IgD-negative memory B cell (primary cell): Measurements from ENCODE around the gene TIE1. TPM values are rescaled to one million over a fixed set of nuclear protein-coding genes. Genes with fewer than 3 reads are reported as not detected.

Experiments
- H3K27ac Mint-ChIP-seq, 3 donors: one replicate each; pipeline ENCODE4 v1.8.0; 2020 to 2022; ENCODE audit warnings: mild to moderate bottlenecking in 3 of 3, mixed read lengths in 3 of 3, moderate library complexity in 1 of 3
- H3K27me3 Mint-ChIP-seq: one replicate; pipeline ENCODE4 v1.8.0; 2021; ENCODE audit warnings: mixed read lengths
- H3K36me3 Mint-ChIP-seq: one replicate; pipeline ENCODE4 v1.8.0; 2020; ENCODE audit warnings: mild to moderate bottlenecking, mixed read lengths
- H3K4me1 Mint-ChIP-seq, 3 donors: one replicate each; pipeline ENCODE4 v1.8.0; 2020 to 2022; ENCODE audit warnings: mixed read lengths in 3 of 3, mild to moderate bottlenecking in 1 of 3
- H3K4me3 Mint-ChIP-seq, 4 donors: one replicate each; pipeline ENCODE4 v1.8.0; 2020 to 2022; ENCODE audit warnings: mild to moderate bottlenecking in 4 of 4, mixed read lengths in 4 of 4, moderate library complexity in 3 of 4
- H3K9me3 Mint-ChIP-seq, 3 donors: one replicate each; pipeline ENCODE4 v1.8.0; 2020 to 2021; ENCODE audit warnings: mixed read lengths in 3 of 3, mild to moderate bottlenecking in 1 of 3
- polyA plus RNA-seq: library from polyadenylated mRNA; unstranded; fragments of 300-500 nt; fragmentation: Illumina TruSeq; gene quantifications from one replicate; pipeline ENCODE4 v1.2.3, GENCODE V29; 2021

Gene TIE1
- polyA plus RNA-seq, 1 donor from 2014 or later, result not detected

GRCh38 chr1:43294761-43295160 is 6.0 kb upstream of the TIE1 start:
- no peaks in the 10 kb centered on the region for H3K9me3 Mint-ChIP-seq
- H3K4me1 Mint-ChIP-seq, result peaks cover 0 to 2% (median 0%) of the 10 kb centered on the region in 3 donors
- peaks cover 4% of the 10 kb centered on the region for H3K27me3 Mint-ChIP-seq
- H3K4me3 Mint-ChIP-seq, result no peak overlapping the region
- no peaks in the 10 kb centered on the region for H3K36me3 Mint-ChIP-seq
- H3K27ac Mint-ChIP-seq, result no peak overlapping the region

DNA sequence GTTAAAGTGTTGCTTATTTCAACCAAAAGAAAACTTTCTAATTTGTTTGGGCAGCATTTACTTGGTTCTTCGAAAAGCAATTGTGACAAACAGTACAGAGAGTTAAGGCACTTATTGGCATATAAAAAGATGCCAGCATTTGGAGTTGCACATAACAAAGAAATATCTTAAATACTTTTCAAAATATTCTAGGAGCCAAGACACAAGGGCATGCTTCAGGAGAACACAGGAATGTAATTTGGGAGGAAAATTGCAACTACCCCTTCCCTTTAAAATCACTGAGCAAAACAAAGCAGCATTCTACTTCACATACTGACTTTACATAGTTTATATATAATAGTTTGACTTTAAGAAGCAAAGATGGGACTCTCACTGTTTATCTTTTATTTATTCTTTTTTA is 4.6 kb upstream of the TIE1 start:
- peaks cover 0 to 2% (median 0%) of the 10 kb centered on the region in 3 donors for H3K4me1 Mint-ChIP-seq

DNA sequence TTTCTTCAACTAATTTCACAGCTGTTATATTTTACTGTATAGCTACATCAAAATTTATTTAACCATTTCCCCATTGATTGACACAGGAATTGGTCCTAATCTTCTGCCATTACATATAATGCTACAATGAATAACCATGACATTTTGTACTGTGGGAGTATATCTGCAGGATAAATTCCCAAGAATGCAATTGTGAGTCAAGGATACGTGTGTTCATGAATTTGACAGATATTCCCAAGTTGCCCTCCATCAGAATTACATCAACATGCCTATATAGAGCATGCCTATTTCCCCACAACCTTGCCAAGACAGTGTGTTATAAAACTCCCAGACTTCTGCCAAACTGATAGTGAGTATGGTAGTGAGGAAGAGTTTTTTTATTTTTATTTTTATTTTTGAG is 2.7 kb upstream of the TIE1 start:
- no peaks in the 10 kb centered on the region for H3K9me3 Mint-ChIP-seq
- H3K4me1 Mint-ChIP-seq, result peaks cover 0 to 2% (median 0%) of the 10 kb centered on the region in 3 donors
- H3K27ac Mint-ChIP-seq, result no peak overlapping the region
- no peak overlapping the region for H3K4me3 Mint-ChIP-seq
- H3K27me3 Mint-ChIP-seq, result peaks cover 6% of the 10 kb centered on the region
- H3K36me3 Mint-ChIP-seq, result no peaks in the 10 kb centered on the region

More for the DNA sequence above, 4.6 kb upstream of the TIE1 start:
- no peaks in the 10 kb centered on the region for H3K36me3 Mint-ChIP-seq
- H3K9me3 Mint-ChIP-seq, result no peaks in the 10 kb centered on the region
- H3K27ac Mint-ChIP-seq, result no peak overlapping the region
- peaks cover 4% of the 10 kb centered on the region for H3K27me3 Mint-ChIP-seq
- H3K4me3 Mint-ChIP-seq, result no peak overlapping the region

GRCh38 chr1:43299101-43299500 is 1.7 kb upstream of the TIE1 start:
- no peak overlapping the region for H3K27ac Mint-ChIP-seq
- H3K27me3 Mint-ChIP-seq, result peaks cover 6% of the 10 kb centered on the region

GRCh38 chr1:43302201-43302600 is 1.4 kb downstream of the TIE1 start:
- Mint-ChIP-seq H3K4me3 (no peak overlapping the region), H3K27ac (no peak overlapping the region), H3K4me1 (peaks cover 0 to 2% (median 0%) of the 10 kb centered on the region in 3 donors), H3K36me3 (no peaks in the 10 kb centered on the region), H3K27me3 (peaks cover 19% of the 10 kb centered on the region), H3K9me3 (no peaks in the 10 kb centered on the region)

More at GRCh38 chr1:43299101-43299500, 1.7 kb upstream of the TIE1 start:
- peaks cover 0 to 2% (median 0%) of the 10 kb centered on the region in 3 donors for H3K4me1 Mint-ChIP-seq
- H3K9me3 Mint-ChIP-seq, result no peaks in the 10 kb centered on the region
- no peak overlapping the region for H3K4me3 Mint-ChIP-seq
- no peaks in the 10 kb centered on the region for H3K36me3 Mint-ChIP-seq

- peaks cover 19% of the 10 kb centered on the region for H3K27me3 Mint-ChIP-seq
- H3K27ac Mint-ChIP-seq, result no peak overlapping the region
- H3K9me3 Mint-ChIP-seq, result no peaks in the 10 kb centered on the region
- peaks cover 0 to 2% (median 0%) of the 10 kb centered on the region in 3 donors for H3K4me1 Mint-ChIP-seq
- no peak overlapping the region for H3K4me3 Mint-ChIP-seq
- H3K36me3 Mint-ChIP-seq, result no peaks in the 10 kb centered on the region
These were observed 2.1 kb downstream of the TIE1 start for GRCh38 chr1:43302721-43303470.

DNA sequence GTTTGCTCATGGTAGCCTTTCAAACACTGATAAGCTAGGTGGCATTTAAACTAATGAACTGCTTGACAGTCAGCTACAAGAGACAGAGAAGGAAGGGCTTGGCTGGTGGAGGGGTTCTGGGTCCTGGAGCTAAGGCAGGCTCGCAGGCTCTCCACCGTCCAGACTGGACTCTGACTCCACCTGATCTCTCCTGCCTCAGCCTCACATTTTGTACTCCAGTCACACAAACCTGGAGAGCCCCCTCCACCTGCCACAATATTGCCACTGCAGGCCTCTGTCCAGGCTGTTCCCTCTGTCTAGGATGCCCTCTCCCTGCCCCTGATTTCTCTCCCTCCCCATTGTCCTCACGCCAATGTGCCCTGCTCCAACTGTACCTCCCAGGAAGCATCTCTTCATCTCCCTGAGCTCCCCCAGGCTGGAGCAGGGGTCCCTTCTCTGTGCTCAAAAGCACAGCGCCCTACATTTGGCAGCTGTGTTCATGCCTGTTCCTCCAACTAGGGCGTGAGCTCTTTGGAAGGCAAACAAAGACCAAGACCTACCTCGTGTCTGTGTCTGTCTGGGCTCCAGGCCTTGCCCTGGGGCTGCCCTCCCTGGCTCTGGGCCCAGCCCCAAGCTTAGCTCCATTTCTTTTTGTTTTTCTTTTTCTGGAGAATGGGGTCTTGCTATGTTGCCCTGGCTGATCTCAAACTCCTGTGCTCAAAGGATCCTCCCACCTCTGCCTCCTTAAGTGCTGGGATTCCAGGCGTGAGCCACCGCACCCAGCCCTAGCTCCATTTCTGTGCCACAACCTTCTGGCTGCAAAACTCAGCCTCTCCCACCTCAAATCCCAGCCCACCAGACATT is 2.9 kb downstream of the TIE1 start:
- no peak overlapping the region for H3K4me3 Mint-ChIP-seq
- H3K36me3 Mint-ChIP-seq, result no peaks in the 10 kb centered on the region
- H3K4me1 Mint-ChIP-seq, result peaks cover 0 to 2% (median 0%) of the 10 kb centered on the region in 3 donors
- no peaks in the 10 kb centered on the region for H3K9me3 Mint-ChIP-seq
- H3K27me3 Mint-ChIP-seq, result peaks cover 19% of the 10 kb centered on the region
- no peak overlapping the region for H3K27ac Mint-ChIP-seq

DNA sequence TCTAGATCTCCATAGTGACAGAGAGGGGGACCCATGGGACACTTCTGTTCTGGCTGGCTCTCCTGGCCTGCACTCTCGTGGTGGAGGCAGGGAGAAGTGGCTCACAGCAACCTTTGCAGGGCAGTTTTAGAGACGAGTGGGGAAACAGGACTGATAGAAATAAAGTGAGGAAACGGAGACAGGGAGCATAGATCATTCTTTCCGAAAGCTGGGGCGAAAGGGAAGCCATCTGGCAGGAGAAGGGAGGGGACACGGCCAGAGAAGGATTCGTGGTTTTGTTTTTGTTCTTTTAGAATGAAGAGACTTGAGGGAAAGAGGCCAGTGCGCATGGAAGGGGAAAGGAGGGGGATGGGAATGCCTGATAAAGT is 3.5 kb downstream of the TIE1 start:
- Mint-ChIP-seq H3K27me3 (peaks cover 20% of the 10 kb centered on the region), H3K27ac (no peak overlapping the region), H3K36me3 (no peaks in the 10 kb centered on the region), H3K9me3 (no peaks in the 10 kb centered on the region), H3K4me1 (peaks cover 0 to 2% (median 0%) of the 10 kb centered on the region in 3 donors), H3K4me3 (no peak overlapping the region)

GRCh38 chr1:43304771-43305300 is 4.1 kb downstream of the TIE1 start:
- Mint-ChIP-seq H3K9me3 (no peaks in the 10 kb centered on the region), H3K36me3 (no peaks in the 10 kb centered on the region), H3K4me3 (no peak overlapping the region), H3K27ac (no peak overlapping the region), H3K27me3 (peaks cover 21% of the 10 kb centered on the region), H3K4me1 (peaks cover 0 to 2% (median 0%) of the 10 kb centered on the region in 3 donors)

GRCh38 chr1:43305461-43305860 is 4.7 kb downstream of the TIE1 start:
- Mint-ChIP-seq H3K4me1 (peaks cover 0 to 2% (median 0%) of the 10 kb centered on the region in 3 donors), H3K27ac (peak overlapping the region in 1 of 3 donors; percentile 54), H3K36me3 (no peaks in the 10 kb centered on the region)

GRCh38 chr1:43305926-43306687 is 5.3 kb downstream of the TIE1 start:
- peaks cover 0 to 2% (median 0%) of the 10 kb centered on the region in 3 donors for H3K4me1 Mint-ChIP-seq
- H3K36me3 Mint-ChIP-seq, result no peaks in the 10 kb centered on the region
- H3K27me3 Mint-ChIP-seq, result peaks cover 21% of the 10 kb centered on the region
- H3K9me3 Mint-ChIP-seq, result no peaks in the 10 kb centered on the region
- no peak overlapping the region for H3K27ac Mint-ChIP-seq
- H3K4me3 Mint-ChIP-seq, result no peak overlapping the region

More at GRCh38 chr1:43305461-43305860, 4.7 kb downstream of the TIE1 start:
- peaks cover 21% of the 10 kb centered on the region for H3K27me3 Mint-ChIP-seq
- H3K4me3 Mint-ChIP-seq, result no peak overlapping the region
- H3K9me3 Mint-ChIP-seq, result no peaks in the 10 kb centered on the region

- Mint-ChIP-seq H3K27ac (peak overlapping the region in 1 of 3 donors; percentile 62), H3K4me1 (peaks cover 0 to 2% (median 0%) of the 10 kb centered on the region in 3 donors), H3K36me3 (no peaks in the 10 kb centered on the region), H3K27me3 (peaks cover 21% of the 10 kb centered on the region), H3K4me3 (no peak overlapping the region), H3K9me3 (no peaks in the 10 kb centered on the region)
These were observed 6.1 kb downstream of the TIE1 start for GRCh38 chr1:43306688-43307457.

- no peak overlapping the region for H3K4me3 Mint-ChIP-seq
- H3K4me1 Mint-ChIP-seq, result peaks cover 0 to 2% (median 0%) of the 10 kb centered on the region in 3 donors
- no peaks in the 10 kb centered on the region for H3K36me3 Mint-ChIP-seq
- H3K27ac Mint-ChIP-seq, result peak overlapping the region in 1 of 3 donors; percentile 62
- H3K27me3 Mint-ChIP-seq, result peaks cover 18% of the 10 kb centered on the region
- H3K9me3 Mint-ChIP-seq, result no peaks in the 10 kb centered on the region
These were observed 6.8 kb downstream of the TIE1 start for GRCh38 chr1:43307458-43308158.
